Activated T-helper 2 cell treated with anti-CD3 and anti-CD28 coated beads, Interferon-gamma antibody, Interleukin-2, Interleukin-4, amounts not matched to agents 10 μg/mL and 5 μg/mL and 100 μg/mL, durations not matched to agents 14 hours and 24 hours and 36 hours (primary cell): ENCODE data around the gene C17orf100. TPM values are rescaled to one million over a fixed set of nuclear protein-coding genes. Genes with fewer than 3 reads are reported as not detected.
"Not testable (repeated sequence)": the region's sequence is repeated elsewhere in the genome, so short reads cannot be mapped to it uniquely, and the experiment has no call there.

Experiments
- DNase-seq: peaks from one replicate; pipeline ENCODE4 v3.0.0; 2021; ENCODE audit warnings: low spot score
- H3K27ac Mint-ChIP-seq: one replicate; pipeline ENCODE4 v1.8.0; 2021; ENCODE audit warnings: mixed read lengths
- H3K27me3 Mint-ChIP-seq: one replicate; pipeline ENCODE4 v1.8.0; 2021; ENCODE audit warnings: low read depth, mixed read lengths
- H3K36me3 Mint-ChIP-seq: one replicate; pipeline ENCODE4 v1.8.0; 2021; ENCODE audit warnings: low read depth, mixed read lengths
- H3K4me1 Mint-ChIP-seq: one replicate; pipeline ENCODE4 v1.8.0; 2021; ENCODE audit warnings: low read depth, mixed read lengths
- H3K4me3 Mint-ChIP-seq: one replicate; pipeline ENCODE4 v1.8.0; 2021; ENCODE audit warnings: low read depth, mild to moderate bottlenecking, moderate library complexity, mixed read lengths
- H3K9me3 Mint-ChIP-seq: one replicate; pipeline ENCODE4 v1.8.0; 2021; ENCODE audit warnings: mixed read lengths
- intact Hi-C: fragments of 100-400 bp; cut with micrococcal nuclease; formaldehyde crosslinking; loops from one replicate; pipeline ENCODE4 v1.15.1; 2023
- total RNA-seq: library from RNA; stranded (reverse); gene quantifications from 2 replicates; pipeline ENCODE4 v1.2.3, GENCODE V29; 2022

The C17orf100 gene
- total RNA-seq, 1 donor from 2014 or later = 2.0 TPM

- no peak for DNase-seq
- Mint-ChIP-seq H3K4me3 (no peak overlapping the region), H3K4me1 (no peaks in the 10 kb centered on the region), H3K9me3 (no peaks in the 10 kb centered on the region), H3K36me3 (no peaks in the 10 kb centered on the region), H3K27ac (no peak overlapping the region), H3K27me3 (peaks cover 16% of the 10 kb centered on the region)
- intact Hi-C loops = no loop called here
Measured at GRCh38 chr17:6690641-6691040, 39.1 kb downstream of the C17orf100 start.

DNA sequence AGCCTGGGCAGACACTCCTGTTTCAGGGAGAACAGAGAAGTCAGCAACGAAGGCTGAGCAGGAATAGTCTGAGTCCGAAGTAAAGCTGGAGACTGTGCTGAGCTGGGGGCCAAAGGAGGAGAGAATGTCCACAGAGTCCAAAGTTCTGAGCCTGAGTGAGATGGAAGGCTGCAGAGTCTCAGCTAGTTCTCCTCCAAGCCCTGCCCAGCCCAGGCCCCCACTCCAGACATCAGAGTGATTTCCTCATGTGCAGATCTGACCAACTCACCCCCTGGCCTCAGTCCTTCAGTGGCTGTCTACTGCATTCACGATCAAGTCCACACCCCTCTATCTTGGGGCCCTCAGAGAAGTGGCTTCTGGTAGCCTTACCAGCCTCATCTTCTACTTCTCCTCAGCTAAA is 40.0 kb downstream of the C17orf100 start:
- DNase-seq = no peak
- Mint-ChIP-seq H3K27ac (no peak overlapping the region), H3K27me3 (peaks cover 16% of the 10 kb centered on the region), H3K4me3 (no peak overlapping the region), H3K36me3 (no peaks in the 10 kb centered on the region), H3K9me3 (no peaks in the 10 kb centered on the region), H3K4me1 (no peaks in the 10 kb centered on the region)
- intact Hi-C loops = no loop called here

DNA sequence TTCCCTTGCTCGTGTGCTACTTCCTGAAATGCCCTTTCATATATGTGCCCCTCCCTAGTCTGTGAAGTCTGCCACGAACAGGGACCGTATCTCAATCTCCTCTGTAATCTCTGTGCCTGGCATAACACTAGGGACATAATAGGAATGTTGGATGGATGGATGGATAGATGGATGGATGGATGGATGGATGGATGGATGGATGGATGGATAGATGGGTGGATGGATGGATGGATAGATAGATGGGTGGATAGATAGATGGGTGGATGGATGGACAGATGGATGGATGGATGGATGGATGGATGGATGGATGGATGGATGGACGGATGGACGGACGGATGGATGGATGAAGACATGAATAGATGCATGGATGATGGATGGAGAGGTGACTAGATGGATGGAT is 40.4 kb downstream of the C17orf100 start:
- intact Hi-C loops, H3K36me3 Mint-ChIP-seq, H3K4me3 Mint-ChIP-seq, DNase-seq, H3K9me3 Mint-ChIP-seq, H3K27ac Mint-ChIP-seq, H3K4me1 Mint-ChIP-seq: not testable (repeated sequence)
- peaks cover 16% of the 10 kb centered on the region for H3K27me3 Mint-ChIP-seq

DNA sequence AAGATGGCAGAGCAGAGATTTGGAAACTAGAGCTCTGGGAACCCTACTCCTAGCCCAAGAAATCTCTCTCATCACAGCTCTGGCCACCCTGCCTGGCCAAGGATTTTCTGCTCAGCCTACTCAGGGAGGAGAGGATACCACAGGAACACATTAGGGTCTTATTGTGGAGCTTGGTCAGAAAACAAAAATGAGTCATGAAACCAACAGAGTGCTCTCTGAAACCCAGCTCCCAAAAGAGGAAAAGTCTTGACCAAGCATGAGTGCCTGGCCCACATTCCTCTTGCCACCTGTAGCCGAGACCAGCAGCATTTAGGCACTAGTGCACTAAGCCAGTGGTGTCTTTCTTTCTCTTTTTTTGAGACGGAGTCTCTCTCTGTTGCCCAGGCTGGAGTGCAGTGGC is 43.5 kb downstream of the C17orf100 start:
- H3K4me3 Mint-ChIP-seq = no peak overlapping the region
- H3K4me1 Mint-ChIP-seq = no peaks in the 10 kb centered on the region
- H3K9me3 Mint-ChIP-seq = no peaks in the 10 kb centered on the region
- no peaks in the 10 kb centered on the region for H3K36me3 Mint-ChIP-seq
- intact Hi-C loops = no loop called here
- peaks cover 13% of the 10 kb centered on the region for H3K27me3 Mint-ChIP-seq
- H3K27ac Mint-ChIP-seq = no peak overlapping the region
- no peak for DNase-seq

DNA sequence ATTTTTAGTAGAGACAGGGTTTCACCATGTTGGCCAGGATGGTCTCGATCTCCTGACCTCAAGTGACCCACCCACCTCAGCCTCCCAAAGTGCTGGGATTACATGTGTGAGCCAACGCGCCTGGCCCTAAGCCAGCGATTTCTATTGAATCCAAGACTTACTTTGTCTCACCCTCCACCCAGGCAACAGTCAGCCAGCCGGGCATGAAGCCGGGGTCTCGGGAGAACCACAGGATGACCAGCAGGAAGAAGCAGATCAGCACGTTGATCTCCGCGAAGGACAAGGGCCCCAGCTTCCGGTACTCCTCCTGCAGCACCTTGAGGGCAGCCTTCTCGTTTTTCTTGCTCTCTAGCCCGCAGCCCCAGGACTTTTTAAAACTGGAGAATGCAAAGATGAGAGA is 44.0 kb downstream of the C17orf100 start:
- intact Hi-C loops = no loop called here
- Mint-ChIP-seq H3K4me3 (no peak overlapping the region), H3K27me3 (peaks cover 13% of the 10 kb centered on the region), H3K9me3 (no peaks in the 10 kb centered on the region), H3K36me3 (no peaks in the 10 kb centered on the region), H3K4me1 (no peaks in the 10 kb centered on the region), H3K27ac (no peak overlapping the region)
- DNase-seq = no peak

DNA sequence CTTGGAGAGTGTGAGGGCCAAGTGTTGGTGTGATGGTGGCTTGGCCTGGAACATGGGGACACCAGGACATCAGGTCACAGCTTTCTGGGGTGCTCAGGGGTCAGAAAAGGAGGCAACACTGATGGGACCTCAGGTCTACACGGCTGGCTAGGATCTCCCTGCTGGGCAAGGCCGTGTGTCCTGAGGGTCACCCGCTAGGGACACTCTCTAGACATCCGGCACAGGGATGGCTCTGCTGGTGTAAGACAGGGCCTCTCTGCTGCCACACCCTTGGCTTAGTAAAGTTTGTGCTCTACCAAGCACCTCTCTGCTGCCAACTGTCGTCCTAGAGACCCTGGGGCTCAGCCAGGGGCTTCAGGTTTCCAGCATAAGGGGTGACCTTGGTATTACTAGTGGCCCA is 45.3 kb downstream of the C17orf100 start:
- H3K4me3 Mint-ChIP-seq = no peak overlapping the region
- no peak for DNase-seq
- no peaks in the 10 kb centered on the region for H3K4me1 Mint-ChIP-seq
- H3K27me3 Mint-ChIP-seq = peaks cover 9% of the 10 kb centered on the region
- H3K27ac Mint-ChIP-seq = no peak overlapping the region
- no peaks in the 10 kb centered on the region for H3K9me3 Mint-ChIP-seq
- intact Hi-C loops = no loop called here
- H3K36me3 Mint-ChIP-seq = no peaks in the 10 kb centered on the region

GRCh38 chr17:6698004-6698403 is 46.4 kb downstream of the C17orf100 start:
- Mint-ChIP-seq H3K9me3 (no peaks in the 10 kb centered on the region), H3K27me3 (peaks cover 7% of the 10 kb centered on the region), H3K4me3 (no peak overlapping the region), H3K27ac (no peak overlapping the region), H3K4me1 (no peaks in the 10 kb centered on the region), H3K36me3 (no peaks in the 10 kb centered on the region)
- intact Hi-C loops = no loop called here
- no peak for DNase-seq

DNA sequence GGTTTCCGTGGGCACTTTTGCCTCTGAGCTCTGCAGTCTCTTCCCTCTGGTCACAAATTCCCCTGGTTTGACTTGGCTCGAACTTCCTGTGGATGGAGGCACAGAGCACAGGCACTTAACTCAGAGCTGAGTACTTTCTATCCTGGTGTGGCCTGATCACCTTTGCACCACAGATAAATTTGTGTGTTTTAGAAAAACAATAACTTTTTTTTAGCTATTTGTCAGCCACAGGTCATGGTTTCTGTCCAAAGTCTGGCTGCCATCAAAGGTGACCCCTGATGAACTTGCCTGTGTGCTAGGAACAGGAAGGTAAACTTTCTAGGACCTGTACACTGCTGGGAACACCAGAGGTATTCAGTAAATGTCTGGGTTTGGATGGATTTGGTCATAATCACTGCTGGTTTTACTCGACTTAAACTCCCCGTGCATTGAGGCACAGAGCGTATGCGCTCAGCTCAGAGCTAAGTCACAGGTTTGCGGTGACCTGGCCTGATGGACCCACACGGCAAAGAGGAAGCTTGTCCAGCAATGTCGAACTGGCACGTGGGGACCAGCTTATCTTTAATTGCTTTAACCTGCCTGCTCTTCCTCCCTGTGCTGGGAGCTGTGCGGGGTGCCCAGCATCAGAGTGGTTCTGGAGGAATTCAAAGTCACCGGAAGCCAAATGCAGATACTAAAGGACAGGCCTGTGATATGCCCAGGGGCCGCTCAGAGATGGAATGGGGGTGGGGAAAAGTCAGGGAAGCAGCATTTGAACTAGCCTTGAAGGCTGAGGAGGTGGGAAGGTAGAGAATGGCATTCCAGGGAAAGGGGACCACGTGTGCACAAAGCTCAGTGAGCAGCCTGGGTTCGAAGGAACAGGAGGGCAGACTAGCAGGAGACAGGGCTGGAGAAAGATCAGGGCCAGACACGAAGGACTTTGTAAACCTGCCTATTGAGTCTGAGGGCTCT is 48.7 kb downstream of the C17orf100 start:
- no peaks in the 10 kb centered on the region for H3K4me1 Mint-ChIP-seq
- intact Hi-C loops = no loop called here
- H3K4me3 Mint-ChIP-seq = no peak overlapping the region
- H3K27ac Mint-ChIP-seq = no peak overlapping the region
- H3K36me3 Mint-ChIP-seq = no peaks in the 10 kb centered on the region
- peaks cover 1% of the 10 kb centered on the region for H3K27me3 Mint-ChIP-seq
- DNase-seq = no peak
- no peaks in the 10 kb centered on the region for H3K9me3 Mint-ChIP-seq

GRCh38 chr17:6700948-6701307 is 49.4 kb downstream of the C17orf100 start:
- Mint-ChIP-seq H3K27ac (no peak overlapping the region), H3K36me3 (no peaks in the 10 kb centered on the region), H3K27me3 (peaks cover 1% of the 10 kb centered on the region), H3K4me1 (no peaks in the 10 kb centered on the region), H3K9me3 (no peaks in the 10 kb centered on the region), H3K4me3 (no peak overlapping the region)
- intact Hi-C loops = no loop called here
- no peak for DNase-seq

GRCh38 chr17:6701719-6702118 is 50.2 kb downstream of the C17orf100 start:
- Mint-ChIP-seq H3K4me3 (no peak overlapping the region), H3K27ac (no peak overlapping the region), H3K9me3 (no peaks in the 10 kb centered on the region), H3K27me3 (peaks cover 1% of the 10 kb centered on the region), H3K4me1 (no peaks in the 10 kb centered on the region), H3K36me3 (no peaks in the 10 kb centered on the region)
- intact Hi-C loops = no loop called here
- DNase-seq = no peak

- no peak for DNase-seq
- H3K27ac Mint-ChIP-seq = no peak overlapping the region
- H3K36me3 Mint-ChIP-seq = no peaks in the 10 kb centered on the region
- intact Hi-C loops = no loop called here
- H3K4me3 Mint-ChIP-seq = no peak overlapping the region
- peaks cover 1% of the 10 kb centered on the region for H3K27me3 Mint-ChIP-seq
- no peaks in the 10 kb centered on the region for H3K9me3 Mint-ChIP-seq
- H3K4me1 Mint-ChIP-seq = no peaks in the 10 kb centered on the region
Measured at GRCh38 chr17:6702567-6703215, 51.1 kb downstream of the C17orf100 start.
